GM12878 (cell line): ENCODE measurements around the gene FOXK1. TPM values are rescaled to one million over a fixed set of nuclear protein-coding genes. Genes with fewer than 3 reads are reported as not detected.

ENCODE experiments used
- ATAC-seq: fragments of 200-7000 bp; cut with Tn5 transposase; 3 replicates; pipeline ENCODE4 v1.9.1; 2020; ENCODE audit warnings: mild to moderate bottlenecking, moderate library complexity
- BruUV-seq: library from RNA; stranded (reverse); fragments of 400-500 nt; replicated peaks from 2 replicates; lab custom pipeline; 2021; lab: Mats Ljungman, UMichigan
- CTCF ChIA-PET: fragments of 300-600 bp; sonication (Branson Sonifier 250); formaldehyde crosslinking; extraction: SDS; loops from one replicate; lab custom pipeline; 2021; ENCODE audit warnings: inconsistent platforms; lab: Yijun Ruan, JAX
- POLR2A ChIA-PET: fragments of 350-600 bp; formaldehyde crosslinking; extraction: SDS; loops from one replicate; lab custom pipeline; 2021; ENCODE audit warnings: inconsistent platforms; lab: Charles Lee
- RAD21 ChIA-PET: fragments of 300-600 bp; sonication (Branson Sonifier 250); formaldehyde crosslinking; loops from one replicate; lab custom pipeline; 2023; ENCODE audit warnings: antibody characterized with exemption; ENCODE audit not compliant: unreplicated experiment; lab: Charles Lee
- SMC1A ChIA-PET: fragments of 300-600 bp; sonication (Branson Sonifier 250); formaldehyde crosslinking; loops from one replicate; lab custom pipeline; 2023; ENCODE audit not compliant: unreplicated experiment, uncharacterized antibody; lab: Charles Lee
- DNase-seq: peaks from one replicate; pipeline ENCODE4 v3.0.0-alpha.2; 2011; ENCODE audit warnings: low read depth, low spot score
- FAIRE-seq: peaks from 3 replicates; lab custom pipeline; 2011; peaks lifted over from hg19 to GRCh38; lab: Jason Lieb, UNC
- H2AFZ ChIP-seq: 2 replicates; pipeline ENCODE4 v1.6.0; 2011; ENCODE audit warnings: low read depth, low read length, control low read depth; ENCODE audit not compliant: control insufficient read depth
- H3K27ac ChIP-seq: 2 replicates; pipeline ENCODE4 v1.5.1; 2011; ENCODE audit warnings: control low read depth; ENCODE audit not compliant: control insufficient read depth, insufficient read depth
- H3K27me3 ChIP-seq, 2 experiments: replicated peaks in 1 of 2; 2 replicates each; pipeline versions ENCODE4 v1.6.0 to v1.6.1; 2011; ENCODE audit warnings: low read length in 1 of 2; ENCODE audit not compliant: control insufficient read depth in 2 of 2, insufficient read depth in 2 of 2
- H3K36me3 ChIP-seq, 2 experiments: 2 replicates each; pipeline ENCODE4 v1.5.1; 2011; ENCODE audit warnings: low read length in 1 of 2; ENCODE audit not compliant: control insufficient read depth in 2 of 2, insufficient read depth in 2 of 2
- H3K4me1 ChIP-seq: 2 replicates; pipeline ENCODE4 v1.6.1; 2011; ENCODE audit warnings: mild to moderate bottlenecking, low read length, moderate library complexity, mixed read lengths; ENCODE audit not compliant: control insufficient read depth, insufficient read depth
- H3K4me2 ChIP-seq: 2 replicates; pipeline ENCODE4 v1.6.0; 2011; ENCODE audit warnings: control low read depth; ENCODE audit not compliant: control insufficient read depth, insufficient read depth
- H3K4me3 ChIP-seq: fragments of 200-600 bp; sonication (generic); 2 replicates; pipeline ENCODE4 v1.5.1; 2016
- H3K79me2 ChIP-seq: 2 replicates; pipeline ENCODE4 v1.6.0; 2011; ENCODE audit warnings: low read length; ENCODE audit not compliant: control insufficient read depth, insufficient read depth
- H3K9ac ChIP-seq: 2 replicates; pipeline ENCODE4 v1.8.0; 2011; ENCODE audit warnings: low read length, control low read depth, mixed read lengths; ENCODE audit not compliant: control insufficient read depth, insufficient read depth
- H3K9me3 ChIP-seq: replicated peaks from 3 replicates; pipeline ENCODE4 v1.5.1; 2011; ENCODE audit warnings: mild to moderate bottlenecking, low read length; ENCODE audit not compliant: control insufficient read depth, insufficient read depth
- H4K20me1 ChIP-seq: 2 replicates; pipeline ENCODE4 v1.6.0; 2011; ENCODE audit not compliant: control insufficient read depth, insufficient read depth
- BCL3 ChIP-seq: IDR thresholded peaks from 2 replicates; pipeline ENCODE4 v1.6.1; 2011; ENCODE audit warnings: borderline replicate concordance, low read depth, mild to moderate bottlenecking, moderate library complexity, low read length; ENCODE audit not compliant: insufficient read depth, poor library complexity, severe bottlenecking
- CBFB ChIP-seq: IDR thresholded peaks from 2 replicates; pipeline ENCODE4 v1.6.1; 2016; ENCODE audit warnings: antibody characterized with exemption, low read depth
- EGR1 ChIP-seq, 2 experiments: IDR thresholded peaks; 1 replicate in 1 of 2; 2 replicates in 1 of 2; pipeline ENCODE4 v1.6.1; 2011 to 2012; ENCODE audit warnings: low read depth in 2 of 2, low read length in 2 of 2, borderline replicate concordance in 1 of 2, mild to moderate bottlenecking in 1 of 2, moderate library complexity in 1 of 2
- NFXL1 ChIP-seq: fragments of 450-650 bp; IDR thresholded peaks from 2 replicates; pipeline ENCODE4 v1.6.1; 2017; ENCODE audit warnings: antibody characterized with exemption, mild to moderate bottlenecking, borderline replicate concordance
- NFYB ChIP-seq: IDR thresholded peaks from 2 replicates; pipeline ENCODE4 v1.6.1; 2011; ENCODE audit warnings: low read depth, mild to moderate bottlenecking, low read length, improper control_type of control experiment, moderate library complexity; ENCODE audit not compliant: insufficient read depth
- SMAD1 ChIP-seq: fragments of 450-650 bp; IDR thresholded peaks from 2 replicates; pipeline ENCODE4 v1.6.1; 2018; ENCODE audit warnings: mild to moderate bottlenecking, low read depth; ENCODE audit not compliant: partially characterized antibody
- ZNF217 ChIP-seq: fragments of 450-650 bp; IDR thresholded peaks from 2 replicates; pipeline ENCODE4 v1.6.1; 2017; ENCODE audit warnings: antibody characterized with exemption, mild to moderate bottlenecking
- ZNF274 ChIP-seq: IDR thresholded peaks from one replicate; pipeline ENCODE4 v1.8.0; 2011; ENCODE audit not compliant: insufficient read length, insufficient read depth
- WGBS: methylation state at CpG from one replicate; pipeline ENCODE4 v1.1.6; 2016; ENCODE audit warnings: low lambda C conversion rate; ENCODE audit not compliant: insufficient replicate concordance, insufficient coverage; ENCODE audit errors: missing lambda C conversion rate; 5-methylcytosine and 5-hydroxymethylcytosine counted together
- in situ Hi-C: fragments of 300-500 bp; cut with MboI; formaldehyde crosslinking; loops from 9 replicates; pipeline ENCODE4 v1.14.3; 2018; ENCODE audit warnings: mixed read lengths
- intact Hi-C: fragments of 100-400 bp; cut with micrococcal nuclease; formaldehyde crosslinking; loops from one replicate; pipeline ENCODE4 v1.14.2; 2022; ENCODE audit not compliant: unreplicated experiment
- polyA plus RNA-seq, 11 experiments: library from polyadenylated mRNA; depleted of rRNA in 4 of 11; unstranded in 6 of 11; stranded (reverse) in 5 of 11; fragments of >200 nt; fragmentation: Nextera tagmentation in 4 of 11; fragmentation: Illumina TruSeq in 1 of 11; extraction: Ambion mirVana in 4 of 11; extraction: Trizol in 1 of 11; gene quantifications; 1 replicate in 1 of 11; 2 replicates in 10 of 11; pipeline versions ENCODE4 v1.2.1 to v1.2.3, GENCODE V29; 2011 to 2016; ENCODE audit warnings: inconsistent platforms in 2 of 11, missing spikeins in 2 of 11, low read depth in 1 of 11
- total RNA-seq, 4 experiments: library from RNA; depleted of rRNA in 3 of 4; stranded (reverse); fragments of >200 nt in 3 of 4; fragmentation: Illumina TruSeq in 1 of 4; extraction: Trizol in 1 of 4; gene quantifications; 2 replicates each; pipeline versions ENCODE4 v1.2.1 to v1.2.3, GENCODE V29; 2013 to 2021
- TF ChIP-seq, protein P1 (sequence below): fragments of 450-650 bp; formaldehyde crosslinking; IDR thresholded peaks from 2 replicates; pipeline ENCODE4 v1.5.0; 2022; ENCODE audit warnings: mild to moderate bottlenecking, missing genetic modification characterization

FOXK1 gene
- total and polyA plus RNA-seq, 10 of the 15 experiments (the other 5 are each of a cell fraction or from before 2014, with no cell fraction given), result 0.24 to 31.8 (median 4.5) TPM

DNA sequence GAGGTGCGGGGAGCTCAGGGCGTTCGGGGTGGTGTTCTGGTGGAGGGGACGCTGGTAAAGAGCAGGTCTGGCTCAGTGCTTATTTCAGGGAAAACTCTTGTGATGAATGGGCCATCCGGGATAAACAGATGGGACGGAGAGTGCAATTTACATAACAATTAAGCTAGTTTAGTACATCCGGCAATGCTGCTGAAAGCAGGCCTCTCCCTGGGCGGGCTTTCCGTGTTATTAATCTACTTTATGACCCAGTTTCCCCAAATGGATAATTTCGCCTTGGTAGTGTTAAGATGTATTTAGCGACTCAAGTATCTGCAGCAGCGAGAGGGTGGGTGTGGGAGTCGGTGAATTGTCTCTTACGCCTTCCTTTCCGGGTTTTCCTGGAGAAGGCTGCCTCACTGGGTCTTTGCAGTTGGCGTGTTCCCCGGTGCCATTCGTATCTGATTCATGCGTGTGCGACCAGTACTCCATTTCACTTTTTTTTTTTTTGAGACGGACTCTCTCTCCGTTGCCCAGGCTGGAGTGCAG lies 25.2 kb downstream of the FOXK1 start:
- ATAC-seq (no peak), DNase-seq (no peak), FAIRE-seq (no peak)
- in situ Hi-C loops (no loop called here), intact Hi-C loops (no loop called here)
- no peak overlapping the region for H3K9ac ChIP-seq
- peaks cover 8% of the 10 kb centered on the region for H3K4me1 ChIP-seq
- BruUV-seq, result no TSS peak
- H3K9me3 ChIP-seq, result no peaks in the 10 kb centered on the region; the same call in 2 of the 3 replicates
- no peaks in the 10 kb centered on the region for H3K27me3 ChIP-seq
- ChIA-PET RAD21 (no interaction called here), POLR2A (no interaction called here), CTCF (no interaction called here), SMC1A (no interaction called here)
- no peak overlapping the region for H3K27ac ChIP-seq
- H2AFZ ChIP-seq, result no peak overlapping the region
- TF ChIP-seq ZNF274 (no peak), NFXL1 (no peak), NFYB (no peak), CBFB (no peak), SMAD1 (no peak), EGR1 (IDR thresholded peaks at IDR 0.05; ENCODE audit: borderline replicate concordance in 1 of 2, low read depth in 2 of 2, low read length in 2 of 2) (no peak), ZNF217 (no peak), BCL3 (no peak)
- TF ChIP-seq, protein P1, sequence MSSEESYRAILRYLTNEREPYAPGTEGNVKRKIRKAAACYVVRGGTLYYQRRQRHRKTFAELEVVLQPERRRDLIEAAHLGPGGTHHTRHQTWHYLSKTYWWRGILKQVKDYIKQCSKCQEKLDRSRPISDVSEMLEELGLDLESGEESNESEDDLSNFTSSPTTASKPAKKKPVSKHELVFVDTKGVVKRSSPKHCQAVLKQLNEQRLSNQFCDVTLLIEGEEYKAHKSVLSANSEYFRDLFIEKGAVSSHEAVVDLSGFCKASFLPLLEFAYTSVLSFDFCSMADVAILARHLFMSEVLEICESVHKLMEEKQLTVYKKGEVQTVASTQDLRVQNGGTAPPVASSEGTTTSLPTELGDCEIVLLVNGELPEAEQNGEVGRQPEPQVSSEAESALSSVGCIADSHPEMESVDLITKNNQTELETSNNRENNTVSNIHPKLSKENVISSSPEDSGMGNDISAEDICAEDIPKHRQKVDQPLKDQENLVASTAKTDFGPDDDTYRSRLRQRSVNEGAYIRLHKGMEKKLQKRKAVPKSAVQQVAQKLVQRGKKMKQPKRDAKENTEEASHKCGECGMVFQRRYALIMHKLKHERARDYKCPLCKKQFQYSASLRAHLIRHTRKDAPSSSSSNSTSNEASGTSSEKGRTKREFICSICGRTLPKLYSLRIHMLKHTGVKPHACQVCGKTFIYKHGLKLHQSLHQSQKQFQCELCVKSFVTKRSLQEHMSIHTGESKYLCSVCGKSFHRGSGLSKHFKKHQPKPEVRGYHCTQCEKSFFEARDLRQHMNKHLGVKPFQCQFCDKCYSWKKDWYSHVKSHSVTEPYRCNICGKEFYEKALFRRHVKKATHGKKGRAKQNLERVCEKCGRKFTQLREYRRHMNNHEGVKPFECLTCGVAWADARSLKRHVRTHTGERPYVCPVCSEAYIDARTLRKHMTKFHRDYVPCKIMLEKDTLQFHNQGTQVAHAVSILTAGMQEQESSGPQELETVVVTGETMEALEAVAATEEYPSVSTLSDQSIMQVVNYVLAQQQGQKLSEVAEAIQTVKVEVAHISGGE (CRISPR knock-in tag), result no peak
- no peak overlapping the region for H3K4me2 ChIP-seq
- H3K4me3 ChIP-seq, result no peak overlapping the region
- 0 out of 2 replicates have a peak, but pooled peaks cover 3% of the 10 kb centered on the region for H4K20me1 ChIP-seq
- peaks cover 0 to 4% of the 10 kb centered on the region in 2 experiments; a peak in 3 of 4 replicates for H3K36me3 ChIP-seq
- peaks cover 27% of the 10 kb centered on the region for H3K79me2 ChIP-seq
- 93% methylated on average over 22 of the region's 22 CpGs for WGBS
